Measurements from ENCODE around the gene MAD1L1.

MAD1L1 gene

DNA sequence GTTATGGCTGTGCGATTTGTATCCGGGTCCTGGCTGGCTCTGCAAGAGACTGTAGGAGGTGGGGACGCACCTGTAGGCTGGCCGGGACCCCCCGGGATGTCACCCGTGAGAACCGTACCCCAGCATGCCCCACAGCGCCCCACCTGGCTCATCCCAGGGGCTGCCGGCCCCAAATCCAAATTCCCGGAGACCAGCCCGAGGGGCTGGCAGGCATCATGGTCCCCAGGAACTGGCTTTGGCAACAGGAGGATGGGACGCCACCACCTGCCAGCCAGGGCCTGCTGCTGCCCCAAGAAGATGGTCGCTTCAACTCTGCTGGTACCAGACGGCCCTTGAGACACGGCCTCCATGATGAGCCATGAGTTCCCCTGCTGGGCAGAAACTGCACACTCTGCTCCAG lies 323.3 kb downstream of the MAD1L1 start:
- in situ Hi-C loops (cut with MboI; ENCODE audit: low sequenced_read_pairs) = no loop called here

DNA sequence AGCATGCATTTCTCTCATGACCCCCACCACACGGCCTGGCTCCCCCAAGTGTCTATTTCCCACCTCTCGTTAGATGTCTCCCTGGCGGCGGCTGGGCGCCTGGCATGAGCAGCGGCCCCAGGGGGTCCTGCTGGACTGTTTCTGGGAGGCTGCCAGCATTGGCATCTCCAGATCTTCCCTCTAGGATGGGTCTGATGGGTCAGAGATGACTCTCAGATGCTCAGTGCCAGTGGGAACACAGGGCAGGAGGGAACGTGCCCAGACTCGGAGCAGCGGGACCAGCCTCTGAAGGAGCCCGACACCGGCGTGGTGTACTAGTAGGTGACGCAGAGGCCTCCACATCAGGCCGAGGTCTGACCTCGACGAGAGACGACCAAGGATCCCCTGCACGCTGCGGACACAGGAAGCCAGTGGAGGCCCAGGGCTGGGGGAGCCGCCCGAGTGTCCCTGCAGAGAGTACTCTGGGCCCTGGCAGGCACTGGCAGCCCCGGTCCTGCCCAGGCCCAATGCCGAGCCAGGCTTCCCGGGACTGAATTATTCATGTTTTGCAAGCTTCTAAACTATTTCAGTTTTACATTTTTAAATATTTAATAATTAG lies 323.8 kb downstream of the MAD1L1 start:
- in situ Hi-C loops (cut with MboI; ENCODE audit: low sequenced_read_pairs) = no loop called here

DNA sequence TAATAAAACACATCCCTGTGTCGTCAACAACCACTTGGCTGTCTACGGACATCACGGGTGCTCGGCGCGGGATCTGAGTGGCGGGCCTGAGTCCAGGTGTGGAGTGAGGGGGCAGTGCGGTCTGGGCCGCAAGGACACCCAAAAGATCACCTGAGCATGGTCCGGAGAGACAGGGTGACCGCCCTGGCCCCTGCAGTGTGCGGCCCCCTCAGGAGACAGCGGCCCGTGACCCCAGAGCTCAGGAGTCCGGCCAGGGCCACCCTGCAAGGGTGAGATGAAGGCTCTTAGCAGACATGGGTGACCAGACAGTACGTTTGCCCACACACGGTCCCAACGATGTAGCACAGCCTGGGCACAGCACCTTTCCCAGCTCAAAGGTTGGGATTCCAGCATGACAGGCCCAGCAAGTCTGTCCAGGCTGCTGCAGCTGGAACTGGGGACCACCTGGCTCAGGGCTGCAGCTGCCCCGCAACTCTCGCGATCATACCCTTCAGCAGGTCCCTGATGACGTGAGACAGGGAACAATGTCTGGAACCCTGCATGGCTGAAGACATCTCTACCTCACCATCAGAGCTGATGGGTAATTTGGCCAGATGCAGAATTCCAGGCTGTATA lies 324.9 kb downstream of the MAD1L1 start:
- in situ Hi-C loops (cut with MboI; ENCODE audit: low sequenced_read_pairs) = no loop called here

DNA sequence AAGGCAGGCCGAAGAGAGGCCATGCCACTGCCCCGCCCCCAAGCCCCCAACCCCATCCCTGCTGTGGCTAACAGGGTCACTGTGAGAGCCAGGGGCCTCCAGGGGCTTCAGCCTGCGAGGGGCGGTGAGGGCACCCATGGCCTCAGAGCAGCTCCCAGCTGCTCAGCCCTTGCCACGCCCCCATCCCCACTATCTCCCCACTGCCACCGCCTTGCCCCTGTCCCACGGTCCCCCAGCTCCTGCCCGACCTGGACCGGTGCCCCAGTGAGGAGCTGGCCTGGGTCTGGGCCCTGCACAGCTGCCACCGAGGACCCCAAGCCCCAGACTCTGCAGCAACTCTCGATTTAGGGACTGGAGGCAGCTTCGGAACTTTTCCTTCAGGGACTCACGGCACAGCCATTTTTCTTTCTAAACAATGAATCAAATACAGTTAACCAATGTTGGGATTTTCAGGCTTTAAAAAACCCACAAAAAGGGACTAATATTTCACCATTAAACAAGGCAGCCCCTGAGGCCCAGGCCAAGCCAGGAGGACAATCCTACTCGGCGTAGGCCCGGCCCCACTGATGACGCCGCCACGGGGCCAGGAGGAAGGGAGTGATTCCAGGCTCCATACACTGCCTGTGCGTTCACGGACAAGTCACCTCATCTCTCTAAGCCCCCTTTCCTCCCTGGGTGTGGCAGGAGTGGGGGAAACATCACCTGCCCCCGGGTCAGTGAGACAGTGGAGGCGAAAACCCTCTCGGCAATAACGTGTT lies 325.6 kb downstream of the MAD1L1 start:
- in situ Hi-C loops (cut with MboI; ENCODE audit: low sequenced_read_pairs) = no loop called here

DNA sequence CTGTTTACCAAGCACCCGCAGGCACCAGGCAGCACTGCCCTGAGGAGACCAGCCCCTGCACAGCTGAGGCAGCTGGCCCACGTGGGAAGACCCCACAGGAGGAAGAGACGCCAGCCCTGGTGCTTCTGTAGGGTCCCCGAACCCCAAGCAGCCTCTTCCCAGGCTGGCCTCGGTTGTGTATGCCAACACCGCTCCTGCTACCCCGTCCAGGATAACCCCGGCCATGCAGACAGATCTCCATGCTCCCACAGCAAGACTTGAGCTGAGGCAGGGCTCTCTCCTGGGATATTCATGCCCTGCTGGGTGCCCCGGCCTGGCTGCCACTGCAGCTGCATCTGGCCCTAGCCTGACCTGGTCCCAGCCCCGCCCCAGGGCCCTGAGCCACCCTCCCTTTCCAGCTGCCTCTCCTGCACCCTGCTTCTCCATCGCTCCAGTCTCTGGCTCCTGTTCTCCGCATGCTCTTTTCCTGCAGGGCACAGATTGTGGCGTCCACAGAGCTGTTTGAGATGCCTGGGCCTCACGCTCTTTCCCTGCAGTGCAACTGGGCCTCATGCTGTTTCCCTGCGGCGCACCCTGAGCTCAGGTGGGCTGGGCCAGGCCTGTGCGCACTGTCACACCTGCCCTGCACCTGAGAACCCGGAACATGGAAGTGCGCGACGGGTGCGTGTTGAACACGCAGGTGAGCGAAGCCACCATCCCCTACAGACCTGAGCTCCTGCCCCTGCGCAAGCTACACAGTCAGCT lies 326.5 kb downstream of the MAD1L1 start:
- in situ Hi-C loops (cut with MboI; ENCODE audit: low sequenced_read_pairs) = no loop called here

DNA sequence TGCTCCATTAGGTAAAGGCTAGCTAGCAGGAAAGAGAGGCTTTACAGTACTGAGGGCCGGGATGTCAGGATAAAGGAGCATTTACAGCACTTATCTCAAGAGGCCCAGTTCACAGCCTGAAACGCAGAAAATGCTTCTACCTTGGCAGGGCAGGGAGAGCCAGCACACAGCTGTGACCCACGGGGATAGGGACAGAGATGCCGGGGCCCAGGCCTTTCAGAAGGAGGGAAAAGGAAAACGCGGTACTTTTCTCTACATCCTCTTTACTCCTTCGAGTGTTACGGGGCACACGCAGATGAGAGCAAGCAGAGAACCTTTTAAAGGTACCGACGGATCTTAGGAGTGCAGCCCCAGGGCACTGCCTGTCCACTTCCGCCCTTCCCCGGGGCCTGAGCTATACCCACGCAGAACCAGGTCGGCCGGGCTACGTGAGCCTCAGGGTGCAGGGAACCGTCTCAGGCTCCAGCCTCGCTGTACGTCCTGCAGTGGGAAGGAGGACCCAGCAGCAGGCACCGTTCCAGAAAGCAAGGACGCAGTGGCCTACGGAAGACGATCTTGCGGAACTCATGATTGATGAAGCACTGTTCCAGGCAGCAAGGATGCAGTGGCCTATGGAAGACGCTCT lies 330.4 kb downstream of the MAD1L1 start:
- in situ Hi-C loops (cut with MboI; ENCODE audit: low sequenced_read_pairs) = no loop called here

DNA sequence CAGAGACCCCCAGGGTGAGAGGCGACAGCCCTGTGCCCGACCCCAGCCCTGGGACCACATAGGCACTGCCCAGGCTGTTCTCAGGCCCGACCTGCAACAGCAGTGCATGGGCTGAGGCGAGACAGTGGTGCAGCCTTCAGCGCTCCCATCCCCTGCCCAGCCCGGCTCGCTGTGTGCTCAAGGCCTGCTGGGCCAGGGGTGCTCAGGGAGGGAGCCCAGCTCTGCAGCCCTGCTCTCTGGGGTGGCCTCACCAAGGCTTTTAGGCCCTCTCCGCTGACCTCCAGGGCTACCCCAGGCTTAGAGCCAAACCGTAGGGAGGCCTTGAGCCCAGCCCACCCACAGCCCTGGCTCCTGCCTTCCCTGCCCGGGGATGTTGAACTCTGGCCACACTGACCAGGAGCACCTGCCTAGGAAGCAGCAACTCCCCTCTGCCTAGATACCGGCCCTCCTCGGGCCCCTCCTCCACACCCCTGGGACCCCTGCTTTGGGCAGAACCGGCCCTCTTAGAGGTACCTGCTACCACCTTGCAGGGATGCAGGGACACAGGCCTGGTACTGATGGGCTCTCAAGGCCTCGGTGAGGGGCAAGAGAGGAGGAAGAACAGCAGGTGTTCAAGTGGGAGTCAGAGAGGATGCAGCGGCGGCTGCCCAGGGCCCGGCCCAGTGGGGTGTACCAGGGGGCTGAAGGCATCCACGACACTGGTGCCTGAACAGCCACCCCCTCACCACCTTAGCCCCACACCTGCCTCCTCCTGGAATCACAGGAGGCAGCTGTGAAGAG lies 331.1 kb downstream of the MAD1L1 start:
- in situ Hi-C loops (cut with MboI; ENCODE audit: low sequenced_read_pairs) = no loop called here

DNA sequence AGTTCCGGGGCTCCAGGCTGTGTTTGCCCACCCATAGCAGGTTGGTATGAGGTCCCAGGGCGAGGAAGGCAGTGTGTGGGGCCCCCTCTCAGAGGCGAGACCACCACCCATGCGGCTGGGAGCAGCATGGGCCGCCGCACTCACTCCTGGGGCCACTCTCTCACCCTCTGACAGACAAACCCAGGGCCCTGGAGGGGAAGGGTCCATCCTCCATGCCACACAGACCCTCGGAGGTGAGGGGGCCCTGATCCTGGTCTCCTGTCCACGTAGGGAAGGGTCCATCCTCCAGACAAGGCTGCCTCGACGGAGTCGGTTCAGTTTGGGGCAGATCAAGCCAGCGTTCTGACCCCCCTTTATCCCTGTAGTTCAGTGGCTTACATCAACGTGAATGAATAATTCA lies 331.9 kb downstream of the MAD1L1 start:
- in situ Hi-C loops (cut with MboI; ENCODE audit: low sequenced_read_pairs) = no loop called here

DNA sequence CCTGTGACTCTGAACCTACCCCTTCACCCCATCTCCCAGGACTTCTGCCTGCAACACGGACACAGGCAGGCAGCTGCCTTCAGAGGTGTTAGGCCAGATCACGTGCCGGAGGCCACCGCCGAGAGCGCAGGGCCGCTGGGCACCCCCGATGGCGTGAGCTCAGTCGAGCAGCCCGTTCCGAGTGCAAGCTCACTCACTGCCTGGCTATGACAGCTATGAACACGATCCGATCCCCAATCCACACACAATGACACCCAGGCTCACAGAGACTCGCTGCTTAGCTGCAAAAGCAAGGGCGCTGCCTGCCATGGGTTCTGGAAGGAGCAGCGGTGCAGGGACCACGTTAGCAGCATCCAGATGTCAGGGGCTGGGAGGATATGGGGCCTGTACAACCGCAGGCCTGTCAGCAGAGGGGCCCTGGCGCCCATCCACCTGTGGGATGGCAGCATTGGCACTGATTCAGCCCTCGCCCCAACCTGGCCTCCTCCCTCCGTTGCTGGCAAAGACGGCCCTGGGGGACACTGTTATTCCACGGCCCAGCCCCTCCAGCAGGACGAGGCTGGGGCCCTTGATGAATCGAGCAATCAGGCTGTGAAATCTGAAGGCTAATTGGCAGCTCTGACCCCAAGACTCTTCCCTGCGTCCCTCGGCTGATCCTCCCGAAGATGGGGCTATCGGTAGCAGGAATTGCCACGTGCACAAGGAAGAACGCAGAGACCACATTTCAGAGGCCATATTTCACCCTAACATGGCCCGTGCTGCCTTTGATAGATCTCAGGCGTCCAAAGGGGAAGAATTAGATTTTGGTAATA lies 332.6 kb downstream of the MAD1L1 start:
- in situ Hi-C loops (cut with MboI; ENCODE audit: low sequenced_read_pairs) = no loop called here

DNA sequence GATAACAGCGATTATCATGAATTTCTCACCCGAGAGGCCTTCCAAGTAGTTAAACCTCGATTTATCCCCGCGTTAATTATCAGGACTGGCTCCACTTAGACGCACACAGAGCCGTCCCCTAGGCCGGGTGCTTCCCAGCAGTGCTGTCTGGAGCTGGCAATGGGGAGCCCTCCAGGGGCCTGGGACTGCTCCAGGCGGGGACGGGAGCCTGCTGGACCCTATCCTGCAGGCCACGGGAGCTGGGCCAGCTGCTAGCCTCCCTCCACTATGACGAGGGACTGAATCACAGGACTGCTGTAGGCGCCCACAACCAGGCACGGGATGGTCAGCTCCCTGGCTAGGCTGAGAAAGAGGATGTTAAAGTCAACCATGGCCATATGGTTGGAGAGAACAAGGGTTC lies 333.5 kb downstream of the MAD1L1 start:
- in situ Hi-C loops (cut with MboI; ENCODE audit: low sequenced_read_pairs) = no loop called here

DNA sequence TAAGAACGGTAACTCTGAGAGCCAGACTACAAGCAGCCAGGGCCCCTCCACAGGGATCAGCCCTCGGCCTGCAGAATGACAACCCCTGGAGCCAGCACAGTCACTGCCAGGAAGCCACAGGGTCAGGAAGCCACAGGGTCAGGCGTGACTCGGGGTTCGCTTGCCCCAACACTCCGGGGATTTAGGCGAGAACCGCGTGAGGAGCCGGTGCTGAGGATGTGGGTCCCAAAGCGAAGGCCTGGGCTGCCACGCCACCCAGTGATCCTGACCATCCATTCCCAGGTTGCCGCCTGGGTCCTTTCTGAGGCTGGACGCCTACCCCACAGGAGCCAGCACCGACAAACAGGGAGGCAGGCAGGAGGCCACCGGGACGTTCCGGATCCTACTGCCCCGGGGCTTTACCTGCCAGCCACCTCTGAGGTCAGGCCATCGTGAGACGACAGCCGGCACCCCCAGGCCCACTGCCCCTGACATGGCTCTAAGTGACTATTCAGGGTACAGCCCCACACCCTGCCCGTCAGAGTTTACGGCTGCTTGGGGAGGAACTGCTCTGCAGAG lies 334.0 kb downstream of the MAD1L1 start:
- in situ Hi-C loops (cut with MboI; ENCODE audit: low sequenced_read_pairs) = no loop called here

DNA sequence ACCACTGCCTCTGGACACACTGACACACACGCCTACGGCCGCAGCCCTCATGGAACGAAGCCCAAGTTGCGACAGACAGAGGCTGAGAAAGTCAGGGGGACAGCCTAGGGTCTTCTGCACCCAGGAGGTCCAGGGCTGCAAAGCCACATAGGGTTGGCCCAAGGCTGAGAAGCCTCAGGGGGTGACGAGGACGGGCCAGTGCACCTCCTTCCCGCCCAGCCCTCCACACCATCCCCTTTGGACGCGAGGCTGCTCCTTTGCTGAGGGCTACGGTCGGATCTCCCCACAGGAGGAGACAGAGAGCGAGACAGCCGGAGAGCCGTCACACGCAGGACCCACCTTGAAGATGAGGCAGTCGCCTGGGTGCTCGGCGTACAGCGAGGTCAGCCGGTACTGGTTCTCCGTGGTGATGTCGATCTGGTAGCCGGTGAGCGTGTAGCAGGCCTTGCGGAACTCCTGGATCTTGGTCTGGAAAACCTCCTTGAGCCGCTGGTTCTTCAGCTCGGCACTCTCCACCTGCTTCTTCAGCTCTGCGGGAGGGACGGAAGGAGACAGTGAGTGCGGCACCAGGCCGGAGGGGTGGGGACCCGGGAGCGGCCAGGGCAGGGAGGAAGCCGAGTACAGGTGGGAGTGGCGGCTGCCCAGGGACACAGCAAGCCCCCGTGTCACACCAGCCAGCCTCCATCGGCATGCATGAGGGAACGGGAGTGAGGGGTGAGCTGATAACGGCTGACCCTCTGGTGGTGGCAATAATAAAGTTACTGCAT lies 334.7 kb downstream of the MAD1L1 start:
- in situ Hi-C loops (cut with MboI; ENCODE audit: low sequenced_read_pairs) = no loop called here

DNA sequence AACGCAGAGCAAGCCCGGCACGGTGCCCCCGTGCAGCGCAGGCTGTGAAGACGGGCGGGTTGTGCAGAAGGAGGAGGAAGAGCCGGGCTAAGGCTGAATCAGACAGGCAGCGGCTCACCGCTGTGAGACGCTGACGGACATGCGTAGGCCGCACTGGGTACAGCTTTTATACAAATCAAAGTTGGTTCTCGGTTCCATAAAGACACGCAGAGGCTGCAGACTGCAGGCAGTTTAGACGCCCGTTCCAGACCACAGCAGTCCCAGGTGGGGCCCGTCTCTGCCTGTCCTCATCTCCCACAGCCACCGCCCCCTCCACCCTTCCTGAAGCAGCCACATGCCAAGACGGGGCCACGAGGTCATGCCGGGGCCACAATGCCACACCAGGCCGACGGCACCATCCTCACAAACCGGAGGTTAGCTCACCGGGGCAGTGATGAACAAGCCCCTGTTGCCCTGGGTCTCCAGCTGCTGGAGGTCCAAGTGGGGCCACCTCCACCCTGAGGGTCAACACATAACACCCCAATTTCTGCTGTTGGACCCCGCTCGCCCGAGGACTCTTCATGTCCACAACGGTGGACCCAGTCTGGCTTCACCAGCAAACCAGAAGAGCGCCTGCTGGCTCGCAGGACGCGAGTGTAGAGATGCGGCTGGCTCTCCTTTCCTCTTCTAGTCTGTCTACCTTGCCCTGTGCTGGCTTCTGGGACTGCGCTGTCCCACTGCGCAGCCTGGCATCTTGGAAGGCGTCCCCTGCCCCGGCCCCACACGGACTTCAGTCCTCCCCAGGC lies 335.5 kb downstream of the MAD1L1 start:
- in situ Hi-C loops (cut with MboI; ENCODE audit: low sequenced_read_pairs) = no loop called here

DNA sequence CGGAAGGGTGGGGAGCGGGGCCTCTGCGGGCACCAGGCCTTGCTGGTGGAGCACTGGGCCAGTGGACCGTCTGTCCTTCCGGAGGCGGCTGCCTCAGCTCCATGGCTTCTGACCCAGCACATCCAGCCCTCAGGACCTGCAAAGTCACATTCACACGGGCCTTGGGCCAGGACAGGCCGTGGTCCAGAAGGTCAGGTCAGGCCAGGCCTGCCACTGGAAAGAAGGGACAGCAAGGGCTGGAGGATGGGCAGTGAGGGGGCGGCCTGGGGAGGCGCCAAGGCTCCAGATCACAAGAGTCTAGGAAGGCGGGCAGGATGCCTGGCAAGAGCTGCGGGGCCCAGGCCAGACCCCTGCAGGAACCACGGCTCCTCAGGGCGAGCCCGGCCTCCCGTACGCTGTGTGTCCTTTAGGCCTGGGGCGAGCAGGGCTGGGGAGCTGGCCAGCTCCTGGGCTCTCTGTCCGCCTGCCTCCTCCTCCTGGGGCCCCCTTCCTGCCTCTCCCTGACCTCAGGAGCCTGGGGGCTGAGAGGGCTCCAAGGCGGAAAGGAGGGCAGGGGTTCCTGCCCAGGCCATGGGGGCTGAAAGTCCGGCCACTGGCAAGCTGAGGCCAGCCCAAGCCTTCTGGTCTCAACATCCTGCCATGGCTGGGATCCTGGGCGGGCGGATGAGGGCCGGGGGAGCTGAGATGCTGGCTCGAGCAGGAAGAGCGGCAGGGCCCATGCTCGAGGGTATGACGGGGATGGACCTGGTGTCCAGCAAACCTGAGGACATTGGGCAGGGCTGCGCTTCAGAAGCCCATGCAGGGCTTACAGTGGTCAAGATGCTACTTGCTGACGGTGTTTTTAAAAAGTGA lies 336.9 kb downstream of the MAD1L1 start:
- in situ Hi-C loops (cut with MboI; ENCODE audit: low sequenced_read_pairs) = no loop called here

DNA sequence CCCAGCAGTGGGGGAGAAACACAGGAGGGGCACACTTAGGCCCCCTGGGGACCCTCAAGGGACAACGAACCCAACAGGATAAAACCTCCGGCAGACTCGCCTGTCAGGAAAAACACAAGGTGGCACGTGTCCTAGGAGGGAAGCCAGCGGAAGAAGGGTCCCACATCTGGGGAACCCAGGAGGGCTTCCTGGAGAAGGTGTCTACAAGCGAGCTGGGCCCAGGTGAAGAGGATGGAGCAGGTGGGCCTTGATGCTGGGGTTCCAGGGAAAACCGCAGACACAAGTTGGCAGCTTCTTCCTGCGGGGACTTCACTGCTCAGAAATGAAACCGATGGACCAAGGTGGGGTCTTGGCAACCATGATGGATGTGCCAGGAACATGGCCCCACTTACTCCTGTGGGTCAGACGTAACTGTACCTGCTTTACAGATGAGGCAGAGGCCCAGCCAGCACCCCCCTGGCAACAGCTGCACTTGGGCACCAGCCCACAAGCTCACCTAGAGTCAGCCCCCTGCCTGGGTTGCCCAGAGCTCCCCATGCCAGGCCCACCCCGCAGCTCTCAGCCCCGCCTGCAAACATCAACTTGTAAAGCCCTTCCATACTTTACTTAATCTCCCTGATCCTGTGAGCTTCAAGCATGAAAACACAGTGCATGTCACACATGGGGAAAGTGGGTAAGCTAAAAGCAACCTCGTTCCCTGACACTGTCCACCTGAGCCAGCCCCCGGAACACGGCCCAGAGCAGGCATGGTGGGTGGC lies 337.7 kb downstream of the MAD1L1 start:
- in situ Hi-C loops (cut with MboI; ENCODE audit: low sequenced_read_pairs) = no loop called here

DNA sequence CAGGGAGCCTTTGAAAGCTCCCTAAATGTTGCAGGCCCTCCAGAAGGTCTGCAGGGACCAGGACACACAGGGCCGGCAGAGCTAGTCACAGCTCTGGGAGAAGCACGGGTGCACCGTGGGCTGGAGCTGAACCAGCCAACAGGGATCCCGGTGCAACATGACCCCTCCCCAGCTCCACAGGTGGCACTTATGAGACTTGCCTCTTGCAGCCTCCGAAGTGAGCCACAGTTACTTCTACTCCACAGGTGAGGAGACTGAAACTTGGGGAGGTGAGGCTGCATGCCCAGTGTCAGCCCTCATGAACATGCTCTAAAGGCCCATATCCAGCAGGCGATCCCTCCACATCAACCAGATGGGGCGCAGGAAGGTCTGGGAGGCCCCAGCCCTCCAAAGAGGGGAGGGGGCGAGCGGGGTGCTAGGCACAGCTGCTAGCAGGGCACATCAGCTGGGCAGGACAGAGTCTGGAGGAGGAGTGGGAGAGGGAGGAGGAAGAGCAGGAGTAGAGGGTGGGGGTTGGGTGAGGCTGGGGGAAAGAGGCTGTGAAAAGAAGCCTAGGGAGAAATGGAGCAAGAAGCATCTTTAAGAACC lies 338.3 kb downstream of the MAD1L1 start:
- in situ Hi-C loops (cut with MboI; ENCODE audit: low sequenced_read_pairs) = no loop called here

Measured in HL-60/S4 treated with retinoic acid at 250 ng/mL for 4 days and 3 days (cell line).